Upper lobe of left lung (tissue), 6 donors: ENCODE measurements around the gene KCNG2. TPM values are rescaled to one million over a fixed set of nuclear protein-coding genes. Genes with fewer than 3 reads are reported as not detected.

ENCODE experiments used
- ATAC-seq, 2 donors: fragments of 200-7000 bp; cut with Tn5 transposase; one replicate each; pipeline ENCODE4 v1.9.1; 2022; ENCODE audit warnings: mild to moderate bottlenecking in 2 of 2, moderate library complexity in 2 of 2; ENCODE audit not compliant: low FRiP score in 2 of 2
- DNase-seq, 2 donors: peaks; one replicate each; pipeline ENCODE4 v3.0.0-alpha.2; 2019 to 2020
- H3K27ac ChIP-seq, 4 donors: fragments of 200-600 bp; sonication (generic); one replicate each; pipeline ENCODE4 v1.5.1; 2016 to 2019
- H3K27me3 ChIP-seq, 4 donors: fragments of 200-600 bp; sonication (generic); one replicate each; pipeline ENCODE4 v1.5.1; 2017 to 2019
- H3K36me3 ChIP-seq, 4 donors: fragments of 200-600 bp; sonication (generic); one replicate each; pipeline ENCODE4 v1.5.1; 2016 to 2019
- H3K4me1 ChIP-seq, 4 donors: fragments of 200-600 bp; sonication (generic); one replicate each; pipeline ENCODE4 v1.5.1; 2018 to 2019
- H3K4me3 ChIP-seq, 4 donors: fragments of 200-600 bp; sonication (generic); one replicate each; pipeline ENCODE4 v1.5.1; 2017 to 2019; ENCODE audit warnings: mild to moderate bottlenecking in 2 of 4, moderate library complexity in 1 of 4
- H3K9me3 ChIP-seq, 4 donors: fragments of 200-600 bp; sonication (generic); one replicate each; pipeline ENCODE4 v1.5.1; 2018 to 2019
- CTCF ChIP-seq, 6 experiments: fragments of 450-650 bp in 4 of 6; fragments of 200-600 bp in 2 of 6; sonication (generic) in 2 of 6; IDR thresholded peaks; one replicate each; pipeline ENCODE4 v1.5.1; 2016 to 2019; ENCODE audit warnings: antibody characterized with exemption in 6 of 6
- EP300 ChIP-seq, 4 donors: sonication (generic); formaldehyde crosslinking; IDR thresholded peaks; one replicate each; pipeline ENCODE4 v1.5.1; 2017; ENCODE audit warnings: antibody characterized with exemption in 4 of 4, control low read depth in 2 of 4
- POLR2A ChIP-seq, 4 donors: fragments of 450-650 bp; IDR thresholded peaks; one replicate each; pipeline ENCODE4 v1.5.1; 2016 to 2017; ENCODE audit warnings: antibody characterized with exemption in 4 of 4, mild to moderate bottlenecking in 2 of 4
- POLR2AphosphoS5 ChIP-seq, 2 donors: sonication (generic); formaldehyde crosslinking; IDR thresholded peaks; one replicate each; pipeline ENCODE4 v1.5.1; 2017; ENCODE audit warnings: antibody characterized with exemption in 2 of 2
- WGBS, 2 donors: methylation state at CpG; one replicate each; pipeline ENCODE4 v1.1.5; 2017 to 2018; 5-methylcytosine and 5-hydroxymethylcytosine counted together
- total RNA-seq, 6 donors: library from RNA; depleted of rRNA in 4 of 6; stranded (reverse); fragments of >200 nt in 4 of 6; gene quantifications; one replicate each; pipeline versions ENCODE4 v1.1.0 to v1.2.1, GENCODE V29; 2016 to 2021
- donor health status: DM: no; HTN: no; CAD: no; lungs with moderate emphysema.
- donor health status: DM: no; HTN: yes; CAD: no; lungs with severe emphysema.

Gene KCNG2
- total RNA-seq, 6 donors from 2014 or later: 0.49 to 1.1 (median 0.73) TPM; not detected in 2

GRCh38 chr18:79848579-79849327 is 51.0 kb downstream of the KCNG2 start:
- TF ChIP-seq POLR2AphosphoS5 (IDR thresholded peaks at IDR 0.05): no peak
- TF ChIP-seq CTCF (IDR thresholded peaks at IDR 0.05): no peak
- no peak for TF ChIP-seq POLR2A (IDR thresholded peaks at IDR 0.05)
- TF ChIP-seq EP300 (IDR thresholded peaks at IDR 0.05): no peak
- Histone ChIP-seq H3K9me3 (no peaks in the 10 kb centered on the region), H3K27me3 (no peaks in the 10 kb centered on the region), H3K4me3 (no peak overlapping the region), H3K36me3 (no peaks in the 10 kb centered on the region), H3K27ac (no peak overlapping the region), H3K4me1 (no peaks in the 10 kb centered on the region)
- 77 to 78% methylated on average over 31 to 45 of the region's 45 CpGs for WGBS, 2 donors
- DNase-seq (peak in 1 of 2 donors; percentile 73), ATAC-seq (no peak)

- Histone ChIP-seq H3K4me1 (no peaks in the 10 kb centered on the region), H3K4me3 (no peak overlapping the region), H3K27me3 (no peaks in the 10 kb centered on the region), H3K36me3 (no peaks in the 10 kb centered on the region), H3K27ac (no peak overlapping the region), H3K9me3 (no peaks in the 10 kb centered on the region)
- DNase-seq (peak in 1 of 2 donors; percentile 68), ATAC-seq (no peak)
- TF ChIP-seq POLR2AphosphoS5 (IDR thresholded peaks at IDR 0.05) (no peak), CTCF (IDR thresholded peaks at IDR 0.05) (no peak), POLR2A (IDR thresholded peaks at IDR 0.05) (no peak), EP300 (IDR thresholded peaks at IDR 0.05) (no peak)
- WGBS, 2 donors: 93 to 94% methylated on average over 39 to 49 of the region's 51 CpGs
These were observed 51.8 kb downstream of the KCNG2 start for GRCh38 chr18:79849328-79850207.

- no peaks in the 10 kb centered on the region for H3K9me3 ChIP-seq
- DNase-seq (no peak), ATAC-seq (no peak)
- H3K36me3 ChIP-seq: no peaks in the 10 kb centered on the region
- 85 to 89% methylated on average over 16 of the region's 16 CpGs for WGBS, 2 donors
- H3K27ac ChIP-seq: no peak overlapping the region
- no peaks in the 10 kb centered on the region for H3K4me1 ChIP-seq
- no peaks in the 10 kb centered on the region for H3K27me3 ChIP-seq
- TF ChIP-seq CTCF (IDR thresholded peaks at IDR 0.05) (no peak), EP300 (IDR thresholded peaks at IDR 0.05) (no peak), POLR2AphosphoS5 (IDR thresholded peaks at IDR 0.05) (no peak), POLR2A (IDR thresholded peaks at IDR 0.05) (no peak)
- no peak overlapping the region for H3K4me3 ChIP-seq
These were observed 53.0 kb downstream of the KCNG2 start for GRCh38 chr18:79850731-79851130.

- Histone ChIP-seq H3K4me1 (peaks cover 0 to 5% (median under 1%) of the 10 kb centered on the region in 4 donors), H3K9me3 (no peaks in the 10 kb centered on the region), H3K27ac (no peak overlapping the region), H3K27me3 (no peaks in the 10 kb centered on the region), H3K36me3 (no peaks in the 10 kb centered on the region), H3K4me3 (no peak overlapping the region)
- no peak for DNase-seq
- no peak for TF ChIP-seq POLR2AphosphoS5 (IDR thresholded peaks at IDR 0.05)
- TF ChIP-seq EP300 (IDR thresholded peaks at IDR 0.05): no peak
- TF ChIP-seq CTCF (IDR thresholded peaks at IDR 0.05): no peak
- TF ChIP-seq POLR2A (IDR thresholded peaks at IDR 0.05): no peak
- 87% methylated on average over 7 of the region's 7 CpGs for WGBS, 2 donors
- no peak for ATAC-seq
These were observed 53.8 kb downstream of the KCNG2 start for GRCh38 chr18:79851489-79851888.
